GM12878 (cell line): Measurements from ENCODE around the gene WNT11. TPM values are rescaled to one million over a fixed set of nuclear protein-coding genes. Genes with fewer than 3 reads are reported as not detected.

ENCODE experiments used
- ATAC-seq: fragments of 200-7000 bp; cut with Tn5 transposase; 3 replicates; pipeline ENCODE4 v1.9.1; 2020; ENCODE audit warnings: mild to moderate bottlenecking, moderate library complexity
- BruUV-seq: library from RNA; stranded (reverse); fragments of 400-500 nt; replicated peaks from 2 replicates; lab custom pipeline; 2021; lab: Mats Ljungman, UMichigan
- CTCF ChIA-PET: fragments of 300-600 bp; sonication (Branson Sonifier 250); formaldehyde crosslinking; extraction: SDS; loops from one replicate; lab custom pipeline; 2021; ENCODE audit warnings: inconsistent platforms; lab: Yijun Ruan, JAX
- POLR2A ChIA-PET: fragments of 350-600 bp; formaldehyde crosslinking; extraction: SDS; loops from one replicate; lab custom pipeline; 2021; ENCODE audit warnings: inconsistent platforms; lab: Charles Lee
- RAD21 ChIA-PET: fragments of 300-600 bp; sonication (Branson Sonifier 250); formaldehyde crosslinking; loops from one replicate; lab custom pipeline; 2023; ENCODE audit warnings: antibody characterized with exemption; ENCODE audit not compliant: unreplicated experiment; lab: Charles Lee
- SMC1A ChIA-PET: fragments of 300-600 bp; sonication (Branson Sonifier 250); formaldehyde crosslinking; loops from one replicate; lab custom pipeline; 2023; ENCODE audit not compliant: unreplicated experiment, uncharacterized antibody; lab: Charles Lee
- DNase-seq: peaks from one replicate; pipeline ENCODE4 v3.0.0-alpha.2; 2011; ENCODE audit warnings: low read depth, low spot score
- FAIRE-seq: peaks from 3 replicates; lab custom pipeline; 2011; peaks lifted over from hg19 to GRCh38; lab: Jason Lieb, UNC
- H2AFZ ChIP-seq: 2 replicates; pipeline ENCODE4 v1.6.0; 2011; ENCODE audit warnings: low read depth, low read length, control low read depth; ENCODE audit not compliant: control insufficient read depth
- H3K27ac ChIP-seq: 2 replicates; pipeline ENCODE4 v1.5.1; 2011; ENCODE audit warnings: control low read depth; ENCODE audit not compliant: control insufficient read depth, insufficient read depth
- H3K27me3 ChIP-seq, 2 experiments: replicated peaks in 1 of 2; 2 replicates each; pipeline versions ENCODE4 v1.6.0 to v1.6.1; 2011; ENCODE audit warnings: low read length in 1 of 2; ENCODE audit not compliant: control insufficient read depth in 2 of 2, insufficient read depth in 2 of 2
- H3K36me3 ChIP-seq, 2 experiments: 2 replicates each; pipeline ENCODE4 v1.5.1; 2011; ENCODE audit warnings: low read length in 1 of 2; ENCODE audit not compliant: control insufficient read depth in 2 of 2, insufficient read depth in 2 of 2
- H3K4me1 ChIP-seq: 2 replicates; pipeline ENCODE4 v1.6.1; 2011; ENCODE audit warnings: mild to moderate bottlenecking, low read length, moderate library complexity, mixed read lengths; ENCODE audit not compliant: control insufficient read depth, insufficient read depth
- H3K4me2 ChIP-seq: 2 replicates; pipeline ENCODE4 v1.6.0; 2011; ENCODE audit warnings: control low read depth; ENCODE audit not compliant: control insufficient read depth, insufficient read depth
- H3K4me3 ChIP-seq: fragments of 200-600 bp; sonication (generic); 2 replicates; pipeline ENCODE4 v1.5.1; 2016
- H3K79me2 ChIP-seq: 2 replicates; pipeline ENCODE4 v1.6.0; 2011; ENCODE audit warnings: low read length; ENCODE audit not compliant: control insufficient read depth, insufficient read depth
- H3K9ac ChIP-seq: 2 replicates; pipeline ENCODE4 v1.8.0; 2011; ENCODE audit warnings: low read length, control low read depth, mixed read lengths; ENCODE audit not compliant: control insufficient read depth, insufficient read depth
- H3K9me3 ChIP-seq: replicated peaks from 3 replicates; pipeline ENCODE4 v1.5.1; 2011; ENCODE audit warnings: mild to moderate bottlenecking, low read length; ENCODE audit not compliant: control insufficient read depth, insufficient read depth
- H4K20me1 ChIP-seq: 2 replicates; pipeline ENCODE4 v1.6.0; 2011; ENCODE audit not compliant: control insufficient read depth, insufficient read depth
- ATF2 ChIP-seq: IDR thresholded peaks from 2 replicates; pipeline ENCODE4 v1.6.1; 2012; ENCODE audit warnings: low read length, inconsistent platforms
- ATF3 ChIP-seq: IDR thresholded peaks from 2 replicates; pipeline ENCODE4 v1.6.1; 2011; ENCODE audit warnings: low read depth, mild to moderate bottlenecking, low read length, moderate library complexity, borderline replicate concordance; ENCODE audit errors: extremely low read depth
- BHLHE40 ChIP-seq, 2 experiments: fragments of 450-650 bp in 1 of 2; IDR thresholded peaks; 2 replicates each; pipeline ENCODE4 v1.6.1; 2011 to 2017; ENCODE audit warnings: low read depth in 2 of 2, borderline replicate concordance in 1 of 2, improper control_type of control experiment in 1 of 2, low read length in 1 of 2, mild to moderate bottlenecking in 1 of 2
- EP300 ChIP-seq, 2 experiments: fragments of 150-350 bp in 1 of 2; IDR thresholded peaks; 2 replicates each; pipeline ENCODE4 v1.6.1; 2011 to 2012; ENCODE audit warnings: low read depth in 2 of 2, low read length in 2 of 2, borderline replicate concordance in 1 of 2, improper control_type of control experiment in 1 of 2, inconsistent platforms in 1 of 2; ENCODE audit not compliant: control insufficient read depth in 1 of 2
- ETV6 ChIP-seq, 2 experiments: fragments of 450-650 bp in 1 of 2; IDR thresholded peaks in 1 of 2; conservative IDR thresholded peaks in 1 of 2; 2 replicates each; pipeline ENCODE4 v1.6.1; 2014; ENCODE audit warnings: antibody characterized with exemption in 1 of 2, borderline replicate concordance in 1 of 2, low read depth in 1 of 2, mild to moderate bottlenecking in 1 of 2, moderate library complexity in 1 of 2
- LARP7 ChIP-seq: fragments of 450-650 bp; IDR thresholded peaks from 2 replicates; pipeline ENCODE4 v1.6.1; 2017; ENCODE audit warnings: mild to moderate bottlenecking
- MLLT1 ChIP-seq: fragments of 450-650 bp; IDR thresholded peaks from 2 replicates; pipeline ENCODE4 v1.6.1; 2016; ENCODE audit warnings: mild to moderate bottlenecking
- NRF1 ChIP-seq: conservative IDR thresholded peaks from 2 replicates; pipeline ENCODE4 v1.6.1; 2011; ENCODE audit warnings: mild to moderate bottlenecking, low read depth, low read length, improper control_type of control experiment
- POLR2AphosphoS2 ChIP-seq: IDR thresholded peaks from 2 replicates; pipeline ENCODE4 v1.6.1; 2011; ENCODE audit warnings: low read depth, mild to moderate bottlenecking, low read length, improper control_type of control experiment, moderate library complexity
- RAD21 ChIP-seq: IDR thresholded peaks from 2 replicates; pipeline ENCODE4 v1.6.1; 2011; ENCODE audit warnings: mild to moderate bottlenecking, low read depth, low read length, moderate library complexity; ENCODE audit not compliant: insufficient read depth
- RFX5 ChIP-seq: IDR thresholded peaks from 2 replicates; pipeline ENCODE4 v1.6.1; 2011; ENCODE audit warnings: low read depth, low read length, improper control_type of control experiment
- SMARCA5 ChIP-seq: fragments of 450-650 bp; IDR thresholded peaks from 2 replicates; pipeline ENCODE4 v1.6.1; 2017; ENCODE audit warnings: mild to moderate bottlenecking
- SP1 ChIP-seq: IDR thresholded peaks from one replicate; pipeline ENCODE4 v1.6.1; 2011; ENCODE audit warnings: low read depth, low read length
- SREBF1 ChIP-seq: IDR thresholded peaks from 2 replicates; pipeline ENCODE4 v1.6.1; 2012; ENCODE audit warnings: mild to moderate bottlenecking, low read length
- YY1 ChIP-seq: IDR thresholded peaks from 2 replicates; pipeline ENCODE4 v1.6.1; 2011; ENCODE audit warnings: low read depth, mild to moderate bottlenecking, low read length
- WGBS: methylation state at CpG from one replicate; pipeline ENCODE4 v1.1.6; 2016; ENCODE audit warnings: low lambda C conversion rate; ENCODE audit not compliant: insufficient replicate concordance, insufficient coverage; ENCODE audit errors: missing lambda C conversion rate; 5-methylcytosine and 5-hydroxymethylcytosine counted together
- in situ Hi-C: fragments of 300-500 bp; cut with MboI; formaldehyde crosslinking; loops from 9 replicates; pipeline ENCODE4 v1.14.3; 2018; ENCODE audit warnings: mixed read lengths
- intact Hi-C: fragments of 100-400 bp; cut with micrococcal nuclease; formaldehyde crosslinking; loops from one replicate; pipeline ENCODE4 v1.14.2; 2022; ENCODE audit not compliant: unreplicated experiment
- polyA plus RNA-seq, 11 experiments: library from polyadenylated mRNA; depleted of rRNA in 4 of 11; unstranded in 6 of 11; stranded (reverse) in 5 of 11; fragments of >200 nt; fragmentation: Nextera tagmentation in 4 of 11; fragmentation: Illumina TruSeq in 1 of 11; extraction: Ambion mirVana in 4 of 11; extraction: Trizol in 1 of 11; gene quantifications; 1 replicate in 1 of 11; 2 replicates in 10 of 11; pipeline versions ENCODE4 v1.2.1 to v1.2.3, GENCODE V29; 2011 to 2016; ENCODE audit warnings: inconsistent platforms in 2 of 11, missing spikeins in 2 of 11, low read depth in 1 of 11
- total RNA-seq, 4 experiments: library from RNA; depleted of rRNA in 3 of 4; stranded (reverse); fragments of >200 nt in 3 of 4; fragmentation: Illumina TruSeq in 1 of 4; extraction: Trizol in 1 of 4; gene quantifications; 2 replicates each; pipeline versions ENCODE4 v1.2.1 to v1.2.3, GENCODE V29; 2013 to 2021
- TF ChIP-seq, protein P1 (sequence below): fragments of 450-650 bp; IDR thresholded peaks from 2 replicates; pipeline ENCODE4 v1.6.1; 2018; ENCODE audit warnings: borderline replicate concordance, mild to moderate bottlenecking; ENCODE audit not compliant: partially characterized antibody

Gene WNT11
- total and polyA plus RNA-seq, 10 of the 15 experiments (the other 5 are each of a cell fraction or from before 2014, with no cell fraction given): 0.05 to 0.19 TPM; not detected in 8

GRCh38 chr11:76207642-76208401 lies 1.5 kb upstream of the WNT11 start:
- no peak overlapping the region for H3K27ac ChIP-seq
- H3K4me3 ChIP-seq: peak overlapping the region; percentile 56
- RAD21 ChIA-PET: interaction anchor here (0.6 to 6.6 kb wide), 37 partner anchors 16 to 928 kb away, joined by 3 to 147 read pairs (median 4); no protein-coding TSS in a partner anchor
- in situ Hi-C loops: no loop called here
- POLR2A ChIA-PET: interaction anchor here (0.6 to 1.1 kb wide), 2 partner anchors 17 to 26 kb away, joined by 3 read pairs; no protein-coding TSS in a partner anchor
- 0% methylated on average over 40 of the region's 55 CpGs for WGBS
- ATAC-seq (peak; percentile 83), FAIRE-seq (no peak), DNase-seq (no peak)
- peaks cover 5% of the 10 kb centered on the region; the same call in 1 of the 2 replicates for H4K20me1 ChIP-seq
- H3K36me3 ChIP-seq: no peaks in the 10 kb centered on the region
- peaks cover 33 to 49% of the 10 kb centered on the region in 2 experiments for H3K27me3 ChIP-seq
- BruUV-seq: no TSS peak
- peak overlapping the region; percentile 40; the same call in 1 of the 2 replicates for H2AFZ ChIP-seq
- H3K9me3 ChIP-seq: no peaks in the 10 kb centered on the region
- H3K4me2 ChIP-seq: peak overlapping the region; percentile 86
- intact Hi-C loops: loop anchor here (1.0 to 10.0 kb wide), 7 partner anchors 27 to 474 kb away; no protein-coding TSS in a partner anchor
- no peak overlapping the region for H3K9ac ChIP-seq
- H3K4me1 ChIP-seq: peaks cover 17% of the 10 kb centered on the region
- CTCF ChIA-PET: interaction anchor here (0.6 to 6.5 kb wide), 51 partner anchors 10 to 474 kb away, joined by 3 to 131 read pairs (median 4); no protein-coding TSS in a partner anchor
- SMC1A ChIA-PET: interaction anchor here (0.6 to 4.8 kb wide), 25 partner anchors 10 to 391 kb away, joined by 3 to 61 read pairs (median 5); no protein-coding TSS in a partner anchor
- no peaks in the 10 kb centered on the region for H3K79me2 ChIP-seq
- TF ChIP-seq RFX5 (no peak), NRF1 (no peak), MLLT1 (no peak), ETV6 (conservative IDR thresholded peaks at IDR 0.05 in 1 of 2, IDR thresholded peaks at IDR 0.05 in 1 of 2; ENCODE audit: borderline replicate concordance in 1 of 2, low read depth in 1 of 2) (no peak), RAD21 (peak; percentile 83), SP1 (no peak), SMARCA5 (no peak), BHLHE40 (IDR thresholded peaks at IDR 0.05; ENCODE audit: borderline replicate concordance in 1 of 2, low read depth in 2 of 2, low read length in 1 of 2) (peak in 1 of 2 experiments; percentile 45; a peak in 1 of 4 replicates), EP300 (IDR thresholded peaks at IDR 0.05; ENCODE audit: borderline replicate concordance in 1 of 2, control insufficient read depth in 1 of 2, low read depth in 2 of 2, low read length in 2 of 2) (no peak), POLR2AphosphoS2 (no peak), LARP7 (peak; percentile 4; the same call in 1 of the 2 replicates), YY1 (peak; percentile 70; the same call in 1 of the 2 replicates), SREBF1 (no peak), ATF3 (no peak), ATF2 (no peak)
- TF ChIP-seq, protein P1, sequence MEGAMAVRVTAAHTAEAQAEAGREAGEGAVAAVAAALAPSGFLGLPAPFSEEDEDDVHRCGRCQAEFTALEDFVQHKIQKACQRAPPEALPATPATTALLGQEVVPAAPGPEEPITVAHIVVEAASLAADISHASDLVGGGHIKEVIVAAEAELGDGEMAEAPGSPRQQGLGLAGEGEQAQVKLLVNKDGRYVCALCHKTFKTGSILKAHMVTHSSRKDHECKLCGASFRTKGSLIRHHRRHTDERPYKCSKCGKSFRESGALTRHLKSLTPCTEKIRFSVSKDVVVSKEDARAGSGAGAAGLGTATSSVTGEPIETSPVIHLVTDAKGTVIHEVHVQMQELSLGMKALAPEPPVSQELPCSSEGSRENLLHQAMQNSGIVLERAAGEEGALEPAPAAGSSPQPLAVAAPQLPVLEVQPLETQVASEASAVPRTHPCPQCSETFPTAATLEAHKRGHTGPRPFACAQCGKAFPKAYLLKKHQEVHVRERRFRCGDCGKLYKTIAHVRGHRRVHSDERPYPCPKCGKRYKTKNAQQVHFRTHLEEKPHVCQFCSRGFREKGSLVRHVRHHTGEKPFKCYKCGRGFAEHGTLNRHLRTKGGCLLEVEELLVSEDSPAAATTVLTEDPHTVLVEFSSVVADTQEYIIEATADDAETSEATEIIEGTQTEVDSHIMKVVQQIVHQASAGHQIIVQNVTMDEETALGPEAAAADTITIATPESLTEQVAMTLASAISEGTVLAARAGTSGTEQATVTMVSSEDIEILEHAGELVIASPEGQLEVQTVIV: no peak
